Mesodermal cell (in vitro differentiated cells): ENCODE results near the gene ZNF582.
"Not testable (repeated sequence)": the region's sequence is repeated elsewhere in the genome, so short reads cannot be mapped to it uniquely, and the experiment has no call there.

Experiments
- H3K27ac ChIP-seq: 2 replicates; pipeline ENCODE4 v1.7.0; 2013; ENCODE audit warnings: mild to moderate bottlenecking, low read depth, low read length, moderate library complexity; ENCODE audit not compliant: severe bottlenecking
- H3K36me3 ChIP-seq: 2 replicates; pipeline ENCODE4 v1.7.1; 2013; ENCODE audit warnings: mild to moderate bottlenecking, low read length, moderate library complexity; ENCODE audit not compliant: control insufficient read depth, insufficient read depth
- H3K4me1 ChIP-seq: one replicate; pipeline ENCODE4 v1.7.1; 2013; ENCODE audit warnings: mild to moderate bottlenecking, low read length; ENCODE audit not compliant: insufficient read depth, control insufficient read depth, poor library complexity, severe bottlenecking
- H3K4me3 ChIP-seq: 2 replicates; pipeline ENCODE4 v1.7.0; 2013; ENCODE audit warnings: low read length, control low read depth, mild to moderate bottlenecking; ENCODE audit not compliant: insufficient read depth, poor library complexity, severe bottlenecking; ENCODE audit errors: extremely low read depth
- H3K9me3 ChIP-seq: 2 replicates; pipeline ENCODE4 v1.7.1; 2013; ENCODE audit warnings: mild to moderate bottlenecking, low read length, moderate library complexity; ENCODE audit not compliant: control insufficient read depth
- WGBS, 2 experiments: methylation state at CpG; one replicate each; pipeline ENCODE4 v1.1.5; 2013; ENCODE audit warnings: missing lambda C conversion rate in 2 of 2; ENCODE audit not compliant: insufficient coverage in 2 of 2; 5-methylcytosine and 5-hydroxymethylcytosine counted together

The ZNF582 gene

DNA sequence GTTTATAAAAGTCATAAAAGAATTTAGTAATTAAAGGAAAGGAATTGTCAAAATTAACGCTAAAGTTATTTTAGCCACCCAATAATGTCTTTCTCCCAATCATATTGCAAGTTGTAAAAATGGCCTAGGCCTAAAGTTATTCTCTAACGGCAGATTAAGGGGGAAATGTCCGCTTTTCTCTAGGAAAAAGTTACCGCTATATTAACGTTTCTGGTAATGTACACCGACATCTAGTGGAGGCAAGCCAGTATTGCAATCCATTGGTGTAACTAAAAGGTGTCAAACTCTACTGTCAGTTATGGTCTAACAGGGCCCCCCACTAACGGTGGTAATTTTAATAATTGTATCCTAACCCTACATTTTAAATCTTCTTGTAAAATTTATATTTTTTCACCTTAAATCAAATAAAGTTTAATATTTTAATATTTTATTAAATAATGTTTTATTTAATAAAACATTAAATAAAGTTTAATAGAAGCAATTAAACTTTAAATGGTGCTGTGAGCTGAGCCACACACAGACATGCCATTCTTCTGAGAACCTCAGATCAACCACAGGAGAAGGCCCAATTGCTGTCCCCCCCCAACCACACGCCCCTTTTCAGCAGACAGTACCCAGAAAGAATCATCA lies 42.8 kb downstream of the ZNF582 start:
- H3K9me3 ChIP-seq, result peaks cover 2% of the 10 kb centered on the region
- 30 to 33% methylated on average over 2 to 4 of the region's 8 CpGs for WGBS, 2 experiments
- H3K4me1 ChIP-seq, result no peaks in the 10 kb centered on the region
- no peak overlapping the region for H3K27ac ChIP-seq
- H3K4me3 ChIP-seq, result no peak overlapping the region
- H3K36me3 ChIP-seq, result no peaks in the 10 kb centered on the region

DNA sequence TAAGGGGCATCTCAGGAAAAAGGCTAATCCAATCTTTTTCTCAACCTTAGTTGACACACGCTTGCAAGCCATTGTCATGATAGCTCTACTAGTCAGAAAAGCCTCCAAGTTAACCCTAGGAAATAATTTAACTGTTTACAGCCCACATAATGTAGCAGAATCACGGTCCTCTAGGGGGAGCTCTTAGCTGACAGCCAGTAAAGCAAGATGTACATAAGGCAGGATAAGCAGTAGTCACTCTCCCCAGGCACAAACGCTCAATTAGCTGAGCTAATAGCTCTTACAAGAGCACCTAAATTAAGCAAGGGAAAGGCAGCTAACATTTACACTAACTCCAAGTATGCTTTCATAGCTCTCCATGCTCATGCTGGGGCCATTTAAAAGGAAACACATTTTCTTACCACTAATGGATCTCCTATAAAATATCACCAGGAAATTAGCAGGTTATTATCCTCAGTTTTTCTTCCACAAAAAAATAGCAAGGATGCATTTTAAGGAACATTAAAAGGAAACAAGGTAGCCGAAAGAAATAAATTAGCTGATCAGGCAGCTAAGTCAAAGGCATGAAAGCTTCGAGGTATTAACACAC lies 45.0 kb downstream of the ZNF582 start:
- no peak overlapping the region for H3K4me3 ChIP-seq
- no peaks in the 10 kb centered on the region for H3K4me1 ChIP-seq
- WGBS, 2 experiments, result 59 to 84% methylated on average over 3 to 4 of the region's 5 CpGs

DNA sequence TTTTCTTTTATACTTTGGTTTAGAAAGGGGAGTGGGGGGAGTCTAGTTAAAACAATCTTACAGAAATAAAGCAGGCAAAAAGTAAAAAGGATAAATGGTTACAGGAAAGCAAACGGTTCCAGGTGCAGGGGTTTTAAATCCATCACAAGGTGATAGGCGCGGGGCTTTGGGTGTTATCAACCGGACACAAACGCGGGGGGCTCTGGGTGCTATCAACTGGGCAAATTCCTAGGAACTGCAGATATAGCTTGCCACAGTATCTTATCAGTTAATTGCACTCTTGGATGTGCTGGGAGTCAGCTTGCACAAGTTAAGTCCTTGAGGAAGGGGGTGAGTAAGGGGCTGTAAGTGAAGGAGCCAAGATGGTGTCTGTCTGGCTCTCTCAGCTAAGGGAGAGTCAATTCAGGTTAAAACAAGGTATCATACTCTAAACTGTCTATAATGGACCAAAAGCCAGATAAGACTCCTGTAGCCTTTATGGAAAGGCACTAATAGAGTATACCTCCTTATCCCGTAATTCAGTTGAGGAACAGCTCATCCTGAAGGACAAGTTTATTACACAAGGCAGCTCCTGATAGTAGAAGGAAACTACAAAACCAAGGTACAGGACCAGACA lies 46.1 kb downstream of the ZNF582 start:
- Histone ChIP-seq H3K27ac (no peak overlapping the region), H3K9me3 (peaks cover 11% of the 10 kb centered on the region), H3K4me3 (no peak overlapping the region), H3K36me3 (no peaks in the 10 kb centered on the region), H3K4me1 (no peaks in the 10 kb centered on the region)
- WGBS, 2 experiments, result 88 to 94% methylated on average over 6 to 7 of the region's 7 CpGs

More for the DNA sequence above, 45.0 kb downstream of the ZNF582 start:
- H3K36me3 ChIP-seq, result no peaks in the 10 kb centered on the region
- no peaks in the 10 kb centered on the region for H3K9me3 ChIP-seq
- no peak overlapping the region for H3K27ac ChIP-seq

DNA sequence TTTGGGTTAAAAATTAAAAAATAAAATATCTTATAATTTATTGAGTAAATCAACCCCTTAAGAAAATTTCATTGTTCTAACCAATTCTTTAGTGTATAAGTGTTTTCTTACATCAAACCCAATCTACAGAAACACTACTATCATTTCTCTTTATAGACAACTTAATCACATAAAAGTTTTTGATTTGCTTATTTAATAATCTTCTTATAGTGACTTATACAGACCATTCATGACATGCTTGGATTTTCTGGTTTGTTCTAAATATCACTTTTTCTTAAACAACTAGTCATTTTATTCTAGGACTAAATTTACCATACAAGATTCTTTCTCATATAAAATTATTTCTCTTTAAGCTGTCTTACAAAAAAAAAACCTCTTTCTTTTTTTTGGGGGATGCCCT lies 51.4 kb downstream of the ZNF582 start:
- Histone ChIP-seq H3K9me3 (peaks cover 32% of the 10 kb centered on the region), H3K4me1 (no peaks in the 10 kb centered on the region), H3K4me3 (no peak overlapping the region), H3K36me3 (no peaks in the 10 kb centered on the region), H3K27ac (no peak overlapping the region)

GRCh38 chr19:56339031-56339430 lies 54.3 kb downstream of the ZNF582 start:
- H3K9me3 ChIP-seq, result peaks cover 32% of the 10 kb centered on the region
- not testable (repeated sequence) for H3K4me3 ChIP-seq, H3K36me3 ChIP-seq, H3K27ac ChIP-seq, H3K4me1 ChIP-seq
- 83 to 100% methylated on average over 1 of the region's 10 CpGs for WGBS, 2 experiments

GRCh38 chr19:56337077-56337476 lies 56.3 kb downstream of the ZNF582 start:
- not testable (repeated sequence) for H3K27ac ChIP-seq, H3K4me1 ChIP-seq, H3K4me3 ChIP-seq, H3K36me3 ChIP-seq
- peaks cover 23% of the 10 kb centered on the region for H3K9me3 ChIP-seq
- WGBS, 2 experiments, result 66% methylated on average over 3 of the region's 8 CpGs; no CpG with 5 or more reads in 1 of the 2 experiments

GRCh38 chr19:56335371-56335770 lies 58.0 kb downstream of the ZNF582 start:
- not testable (repeated sequence) for H3K4me1 ChIP-seq, H3K4me3 ChIP-seq
- H3K9me3 ChIP-seq, result peaks cover 21% of the 10 kb centered on the region

DNA sequence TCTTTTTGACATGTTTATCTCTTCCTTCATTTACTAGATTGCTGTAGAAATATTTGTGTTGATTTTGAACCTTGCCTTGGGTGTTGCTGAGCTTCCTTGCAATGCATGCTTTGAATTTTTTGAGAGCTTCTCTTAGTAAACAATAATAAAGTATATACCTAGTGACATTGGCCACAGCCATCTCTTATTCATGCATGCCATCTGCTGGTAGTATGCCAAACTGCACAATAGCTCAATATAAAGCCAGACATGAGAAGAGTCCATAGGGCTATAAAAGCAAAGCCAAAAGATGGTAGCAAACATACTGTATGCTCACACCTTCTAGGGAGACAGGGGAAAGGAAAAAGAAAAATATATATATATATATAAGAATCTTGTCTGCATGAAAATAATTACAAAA lies 59.8 kb downstream of the ZNF582 start:
- Histone ChIP-seq H3K4me1 (no peaks in the 10 kb centered on the region), H3K9me3 (peaks cover 9% of the 10 kb centered on the region), H3K36me3 (no peaks in the 10 kb centered on the region), H3K27ac (no peak overlapping the region), H3K4me3 (no peak overlapping the region)

More at GRCh38 chr19:56335371-56335770, 58.0 kb downstream of the ZNF582 start:
- not testable (repeated sequence) for H3K36me3 ChIP-seq, H3K27ac ChIP-seq
